Right lung (tissue), 5 donors: ENCODE results near the gene TMEM59L. TPM values are rescaled to one million over a fixed set of nuclear protein-coding genes. Genes with fewer than 3 reads are reported as not detected.

Experiments
- DNase-seq, 2 donors: peaks; one replicate each; pipeline ENCODE4 v3.0.0-alpha.2; 2013
- polyA plus RNA-seq, 5 donors: library from polyadenylated mRNA; unstranded; fragments of 120-200 nt; gene quantifications; one replicate each; pipeline versions ENCODE4 v1.2.1 to v1.2.3, GENCODE V29; 2013; ENCODE audit warnings: inconsistent platforms in 1 of 5, low replicate concordance in 1 of 5; ENCODE audit not compliant: insufficient read length in 5 of 5, insufficient read depth in 1 of 5

Gene TMEM59L
- polyA plus RNA-seq, 5 donors = 24.7 to 44.5 (median 32.4) TPM

DNA sequence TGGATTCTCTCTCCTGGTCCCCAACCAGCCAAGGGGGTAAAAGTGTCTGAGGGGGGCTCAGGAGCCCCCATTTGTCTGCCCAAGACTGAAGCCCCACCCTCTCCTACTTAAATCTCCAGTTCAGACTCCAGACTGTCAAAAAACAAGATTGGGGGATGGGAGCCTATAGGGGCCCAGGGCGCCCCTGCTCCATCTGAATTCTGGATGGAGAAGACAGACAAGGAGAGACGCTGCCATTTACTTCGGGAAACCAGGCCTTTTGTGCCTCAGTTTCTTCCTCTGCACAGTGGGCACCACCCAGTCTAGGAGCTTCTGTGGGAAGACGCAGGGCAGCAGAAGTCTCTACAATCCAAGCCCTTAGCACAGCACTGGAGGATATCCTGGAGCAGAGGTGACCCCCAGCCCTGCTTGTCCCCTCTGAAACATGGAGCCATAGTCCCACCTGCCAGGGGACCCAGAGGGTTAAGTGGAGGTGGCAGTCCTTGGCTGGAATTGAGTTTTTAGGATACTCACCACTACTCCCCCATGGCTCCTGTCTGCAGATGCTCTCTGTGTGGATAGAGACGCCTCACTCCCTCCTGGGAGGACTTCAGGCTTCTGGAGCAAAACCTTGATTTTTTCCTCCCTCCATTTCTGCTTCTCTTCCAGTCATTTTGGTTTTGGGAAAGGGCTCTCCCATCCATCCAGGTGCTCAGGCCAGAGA lies 4.4 kb upstream of the TMEM59L start:
- no peak for DNase-seq

DNA sequence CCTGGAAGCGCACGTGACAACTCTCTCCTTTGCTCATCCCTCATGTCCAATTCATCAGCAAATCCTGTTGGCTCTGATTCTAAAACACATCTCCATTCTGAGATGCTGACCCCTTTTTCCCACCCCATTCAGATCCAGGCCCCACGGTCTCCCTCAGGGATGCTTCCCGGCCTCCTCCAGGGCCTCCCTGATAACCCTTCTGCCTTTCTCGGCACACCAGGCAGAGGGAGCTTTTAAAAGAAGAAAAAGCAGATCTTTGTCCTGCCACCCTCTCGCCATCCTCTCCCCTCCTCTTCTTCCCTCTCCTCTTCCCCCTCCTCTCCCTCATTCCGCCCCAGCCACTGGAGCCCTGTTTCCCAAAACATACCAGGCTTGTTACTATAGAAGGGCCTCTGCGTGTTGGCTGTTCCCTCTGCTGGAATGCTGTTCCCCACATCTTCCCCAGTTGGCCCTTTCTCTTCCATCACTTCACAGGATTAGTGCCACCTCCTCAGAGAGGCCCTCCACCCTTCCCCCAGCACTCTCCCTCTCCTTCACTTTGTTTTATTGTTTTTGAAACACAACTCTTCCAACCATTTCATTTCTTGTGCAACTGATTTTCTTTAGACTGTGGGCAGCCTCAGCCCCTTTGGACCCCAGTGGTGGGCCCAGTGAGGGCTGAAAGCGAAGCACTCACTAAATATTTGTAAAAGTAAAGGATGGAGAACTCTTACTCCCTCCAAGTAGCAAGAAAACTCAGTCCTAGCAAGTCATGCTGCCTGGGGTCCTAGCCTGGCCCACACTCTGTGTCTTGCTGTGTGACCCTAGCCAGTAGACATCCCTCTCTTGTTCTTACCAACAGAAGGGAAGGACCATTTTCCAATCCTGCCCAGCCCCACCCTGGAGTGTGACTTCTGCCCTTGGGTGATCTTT lies 3.6 kb upstream of the TMEM59L start:
- DNase-seq = no peak

DNA sequence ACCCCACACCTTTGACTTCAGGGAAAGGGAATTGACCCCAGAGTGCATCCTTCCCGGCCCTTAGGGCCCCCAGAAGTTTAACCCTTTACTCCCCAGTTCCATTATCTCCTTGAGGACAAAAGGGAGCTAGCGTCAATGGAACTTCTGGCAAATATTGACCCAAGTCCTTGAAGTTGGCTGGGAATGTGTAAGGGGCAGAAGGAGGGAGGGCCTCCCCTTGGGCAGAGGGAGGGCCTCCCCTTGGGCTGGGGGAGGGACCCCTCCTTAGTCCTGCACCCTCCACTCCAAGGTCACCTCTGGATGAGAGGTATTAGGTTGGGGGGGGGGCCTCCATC lies 3.0 kb upstream of the TMEM59L start:
- no peak for DNase-seq

DNA sequence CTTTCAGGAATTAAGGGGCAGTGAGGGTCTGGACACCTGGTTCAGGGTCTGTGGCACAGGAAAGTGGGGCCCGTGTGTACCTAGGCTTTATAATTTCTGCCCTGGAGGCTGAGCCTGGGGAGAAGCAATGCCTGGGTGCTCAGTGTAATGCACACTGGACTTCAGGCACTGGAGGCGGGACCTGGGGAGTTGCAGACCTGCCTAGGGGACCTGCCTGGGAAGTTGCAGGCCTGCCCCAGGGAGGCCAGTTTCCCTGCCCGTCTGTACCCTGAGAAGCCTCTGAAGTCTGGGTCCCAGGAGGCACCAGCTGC lies 2.5 kb upstream of the TMEM59L start:
- no peak for DNase-seq

DNA sequence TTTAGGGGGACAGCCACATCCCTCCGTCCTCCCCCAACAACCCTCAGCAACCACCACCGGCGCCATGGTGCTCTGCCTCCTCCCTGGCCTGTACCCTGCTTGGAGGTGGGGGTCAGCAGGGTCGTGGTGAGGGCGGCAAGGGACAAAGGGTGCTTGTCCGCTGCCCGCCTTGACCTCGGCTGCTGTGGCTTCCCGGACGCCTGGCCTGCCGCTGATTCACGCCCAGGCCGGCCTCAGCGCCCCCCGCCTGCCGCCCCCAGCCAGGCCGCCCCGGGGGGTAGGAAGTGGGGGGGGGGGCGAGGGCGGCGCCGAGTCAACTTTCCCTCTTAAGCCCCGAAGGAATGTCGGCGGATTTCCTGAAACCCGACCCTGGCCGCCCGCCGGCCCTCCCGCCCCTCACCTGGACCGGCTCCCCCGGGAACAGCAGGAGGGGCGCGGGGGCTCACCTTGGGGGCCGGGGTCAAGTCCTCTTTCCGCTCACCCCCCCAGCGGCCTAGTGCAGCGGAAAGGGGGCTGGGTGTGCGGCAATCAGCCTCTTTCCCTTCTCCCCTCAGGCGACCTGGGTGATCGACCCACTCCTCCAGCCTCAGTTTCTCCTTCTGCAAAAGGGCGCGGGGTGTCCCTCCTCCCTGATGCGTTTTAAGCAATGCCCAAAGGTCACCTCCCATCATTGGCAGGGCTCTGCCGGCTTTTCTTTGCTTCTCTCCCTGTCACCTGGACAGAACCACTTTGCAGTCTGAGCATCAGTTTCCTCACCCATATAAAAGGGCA lies 1.9 kb upstream of the TMEM59L start:
- no peak for DNase-seq

DNA sequence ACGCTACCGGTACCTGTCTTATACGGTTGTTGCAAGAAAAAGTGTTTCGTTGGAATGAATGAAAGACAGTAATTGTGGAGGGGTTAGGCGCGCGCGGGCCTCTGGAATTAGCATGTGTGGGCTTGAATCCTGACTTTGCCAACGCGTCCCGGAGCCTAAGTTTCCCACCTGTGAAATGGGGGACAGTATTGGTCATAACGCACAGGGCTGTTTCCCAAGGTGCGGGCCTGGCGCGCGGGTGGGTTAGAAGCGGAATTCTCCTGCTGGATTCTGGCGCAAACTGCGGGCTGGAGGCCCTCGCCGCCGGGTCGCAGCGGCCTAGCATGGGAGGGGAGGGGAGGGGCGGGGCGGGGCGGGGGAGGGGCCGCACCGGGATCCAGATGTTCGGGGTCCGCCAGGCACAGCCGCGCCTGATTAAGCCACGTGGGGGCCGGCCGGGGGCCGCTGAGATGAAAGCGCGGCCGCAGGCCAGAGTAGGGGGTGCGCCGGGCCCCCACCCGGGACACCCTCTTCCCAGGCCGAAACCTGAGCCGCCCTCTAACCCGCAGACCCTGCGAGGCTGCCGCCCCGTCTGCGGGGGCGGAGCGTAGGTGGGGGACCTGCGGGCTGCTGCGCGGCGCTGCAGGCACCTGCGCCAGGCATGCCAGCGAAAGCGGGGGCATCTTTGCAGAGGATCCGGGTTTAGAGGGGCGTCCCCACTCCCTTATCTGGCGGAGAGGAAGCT lies 1.2 kb upstream of the TMEM59L start:
- no peak for DNase-seq

DNA sequence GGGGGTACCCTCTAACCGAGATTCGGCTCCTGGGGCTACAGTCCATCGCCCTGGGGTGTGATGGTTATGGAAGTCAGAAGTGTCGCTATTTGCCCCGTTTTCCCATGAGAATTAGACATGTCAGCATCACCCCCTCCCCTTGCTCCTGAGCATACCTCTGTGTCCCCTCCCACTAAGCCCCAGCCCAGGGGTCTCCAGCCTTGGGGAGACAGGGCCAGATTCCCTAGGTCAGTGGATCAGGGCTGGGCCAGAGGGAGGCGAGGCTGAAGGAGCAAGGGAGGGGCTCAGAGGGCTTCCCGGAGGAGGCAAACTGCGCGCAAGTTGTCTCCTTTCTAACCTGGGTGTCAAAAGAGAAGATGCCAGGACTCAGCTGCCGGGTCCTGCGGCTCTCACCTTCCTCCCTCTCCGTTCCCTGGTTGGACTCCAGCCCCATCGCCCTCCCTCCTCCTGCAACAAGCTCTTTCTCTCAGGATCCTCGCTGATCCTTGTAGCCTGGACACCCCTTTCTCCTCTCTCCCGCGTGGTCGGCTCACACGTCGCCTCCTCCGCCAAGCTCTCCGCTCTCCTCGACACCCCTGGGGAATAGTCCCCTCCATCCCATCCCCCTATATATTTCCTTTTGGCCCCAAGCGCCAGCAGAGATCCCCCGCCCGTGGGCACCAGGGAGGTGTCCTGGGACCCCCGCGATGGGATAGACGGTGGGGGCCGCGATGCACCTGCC lies 459 bp upstream of the TMEM59L start:
- no peak for DNase-seq

DNA sequence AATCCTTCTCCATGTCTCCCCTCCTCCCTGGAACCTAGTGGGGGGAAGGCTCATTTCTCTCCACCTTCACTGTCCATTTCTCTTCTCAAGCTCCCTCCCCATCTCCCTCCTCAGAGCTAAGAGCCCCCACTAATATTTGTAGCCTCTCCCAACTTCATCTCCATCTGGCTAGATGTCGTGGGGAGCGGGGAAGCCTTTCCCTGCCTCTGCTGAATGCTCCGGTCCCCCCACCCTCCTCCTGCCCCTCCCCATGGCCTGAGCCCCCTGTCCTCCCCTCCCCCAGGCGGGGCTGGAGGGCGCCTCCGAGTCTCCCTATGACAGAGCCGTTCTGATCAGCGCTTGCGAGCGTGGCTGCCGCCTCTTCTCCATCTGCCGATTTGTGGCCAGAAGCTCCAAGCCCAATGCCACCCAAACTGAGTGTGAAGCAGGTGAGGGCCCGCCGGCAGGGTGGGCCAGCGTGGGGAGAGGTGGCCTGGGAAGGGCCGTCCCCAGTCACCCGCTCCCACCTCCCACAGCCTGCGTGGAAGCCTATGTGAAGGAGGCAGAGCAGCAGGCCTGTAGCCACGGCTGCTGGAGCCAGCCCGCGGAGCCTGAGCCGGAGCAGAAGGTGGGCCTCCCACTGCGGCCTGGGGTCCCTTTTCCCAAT lies 1.0 kb downstream of the TMEM59L start:
- no peak for DNase-seq

DNA sequence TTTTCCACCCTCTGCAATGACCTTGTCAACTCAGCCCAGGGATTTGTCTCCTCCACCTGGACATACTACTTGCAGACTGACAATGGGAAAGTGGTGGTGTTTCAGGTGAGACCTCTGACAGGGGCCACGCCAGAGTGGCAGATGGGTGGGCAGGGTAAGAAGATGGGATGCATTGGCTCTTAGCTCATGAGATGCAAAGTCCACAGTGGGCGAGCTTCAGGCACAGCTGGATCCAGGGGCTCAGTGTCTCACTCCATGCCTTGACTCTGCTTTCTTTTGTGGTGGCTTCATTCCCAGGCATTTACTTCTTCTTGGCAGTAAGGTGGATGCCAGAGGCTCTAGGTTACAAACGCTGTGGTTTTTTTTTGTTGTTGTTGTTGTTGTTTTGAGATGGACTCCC lies 3.4 kb downstream of the TMEM59L start:
- no peak for DNase-seq

DNA sequence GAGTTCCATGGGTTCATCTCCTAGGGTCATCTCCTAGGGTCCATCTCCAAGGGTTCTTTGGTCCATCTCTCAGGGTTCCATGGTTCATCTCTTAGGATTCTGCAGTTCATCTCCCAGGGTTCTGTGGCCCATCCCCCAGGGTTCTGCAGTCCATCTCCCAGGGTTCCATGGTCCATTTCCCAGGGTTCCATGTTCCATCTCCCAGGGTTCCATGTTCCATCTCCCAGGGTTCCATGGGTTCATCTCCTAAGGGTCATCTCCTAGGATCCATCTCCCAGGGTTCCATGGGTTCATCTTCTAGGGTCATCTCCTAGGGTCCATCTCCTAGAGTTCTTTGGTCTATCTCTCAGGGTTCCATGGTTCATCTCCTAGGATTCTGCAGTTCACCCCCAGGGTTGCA lies 4.9 kb downstream of the TMEM59L start:
- DNase-seq = no peak

DNA sequence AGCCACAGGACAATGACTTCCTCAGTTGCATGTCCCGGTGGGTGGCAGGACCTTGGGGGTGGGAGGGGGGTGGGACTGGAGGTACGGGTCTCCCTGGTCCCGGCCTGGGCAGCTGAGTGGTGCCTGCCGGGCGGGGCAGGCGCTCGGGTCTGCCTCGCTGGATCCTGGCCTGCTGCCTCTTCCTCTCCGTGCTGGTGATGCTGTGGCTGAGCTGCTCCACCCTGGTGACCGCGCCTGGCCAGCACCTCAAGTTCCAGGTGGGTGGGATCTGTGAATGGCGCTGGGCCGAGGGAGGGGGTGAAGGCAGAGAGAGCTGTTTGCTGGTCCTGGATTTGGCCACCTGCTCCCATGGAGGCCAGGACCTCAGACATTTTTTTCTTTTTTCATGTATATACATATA lies 5.6 kb downstream of the TMEM59L start:
- DNase-seq = no peak

DNA sequence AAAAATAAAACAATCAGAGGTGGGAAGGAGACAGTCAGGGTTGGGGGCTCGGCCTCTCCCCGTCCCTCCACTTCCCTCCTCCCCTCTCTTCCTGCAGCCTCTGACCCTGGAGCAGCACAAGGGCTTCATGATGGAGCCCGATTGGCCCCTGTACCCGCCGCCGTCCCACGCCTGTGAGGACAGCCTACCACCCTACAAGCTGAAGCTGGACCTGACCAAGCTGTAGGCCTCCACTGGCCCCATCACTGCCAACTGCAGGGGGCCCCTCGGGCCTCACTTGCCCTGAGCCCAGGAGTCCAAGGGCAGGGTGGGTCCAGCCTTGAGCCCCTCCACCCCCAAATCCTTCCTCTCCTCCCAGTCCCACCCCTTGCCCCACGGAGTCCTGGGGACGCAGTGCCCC lies 7.6 kb downstream of the TMEM59L start:
- no peak for DNase-seq

DNA sequence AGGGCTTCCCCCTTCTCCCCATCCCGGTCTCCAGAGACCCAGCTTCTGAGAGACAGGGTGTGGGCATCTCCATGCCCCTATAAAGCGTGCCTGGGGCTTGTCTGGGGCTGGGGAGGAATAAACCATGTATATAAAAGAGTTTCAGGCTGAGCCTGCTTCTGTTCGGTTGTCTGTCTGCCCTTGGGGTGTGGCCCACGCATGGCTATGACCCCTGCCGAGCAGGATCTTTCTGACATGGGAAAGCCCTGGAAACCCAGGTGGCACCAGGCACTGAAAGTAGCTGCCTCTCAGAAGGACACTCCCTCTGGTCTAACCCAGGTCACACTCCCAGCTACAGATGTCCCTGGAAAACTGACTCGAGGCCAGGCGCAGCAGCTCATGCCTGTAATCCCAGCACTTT lies 8.2 kb downstream of the TMEM59L start:
- no peak for DNase-seq

DNA sequence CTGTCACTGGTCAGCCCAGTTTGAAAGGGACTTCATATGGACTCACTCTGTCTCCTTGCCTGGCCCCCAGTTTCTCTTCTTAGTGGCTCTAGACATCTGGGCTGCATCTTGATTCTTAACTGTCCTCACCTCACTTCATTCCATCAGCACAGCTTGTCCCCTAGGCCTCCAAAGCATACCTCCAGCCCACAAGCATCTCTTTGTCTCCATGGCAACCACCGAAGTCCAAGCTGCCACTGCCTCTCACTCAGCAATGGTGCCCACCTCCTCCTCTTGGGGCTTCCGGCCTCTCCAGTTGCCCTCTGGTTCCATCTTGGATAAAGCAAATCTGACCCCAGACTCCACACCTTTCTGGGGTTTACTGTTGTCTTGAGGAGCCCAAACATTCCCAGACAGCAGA lies 14.2 kb downstream of the TMEM59L start:
- no peak for DNase-seq

DNA sequence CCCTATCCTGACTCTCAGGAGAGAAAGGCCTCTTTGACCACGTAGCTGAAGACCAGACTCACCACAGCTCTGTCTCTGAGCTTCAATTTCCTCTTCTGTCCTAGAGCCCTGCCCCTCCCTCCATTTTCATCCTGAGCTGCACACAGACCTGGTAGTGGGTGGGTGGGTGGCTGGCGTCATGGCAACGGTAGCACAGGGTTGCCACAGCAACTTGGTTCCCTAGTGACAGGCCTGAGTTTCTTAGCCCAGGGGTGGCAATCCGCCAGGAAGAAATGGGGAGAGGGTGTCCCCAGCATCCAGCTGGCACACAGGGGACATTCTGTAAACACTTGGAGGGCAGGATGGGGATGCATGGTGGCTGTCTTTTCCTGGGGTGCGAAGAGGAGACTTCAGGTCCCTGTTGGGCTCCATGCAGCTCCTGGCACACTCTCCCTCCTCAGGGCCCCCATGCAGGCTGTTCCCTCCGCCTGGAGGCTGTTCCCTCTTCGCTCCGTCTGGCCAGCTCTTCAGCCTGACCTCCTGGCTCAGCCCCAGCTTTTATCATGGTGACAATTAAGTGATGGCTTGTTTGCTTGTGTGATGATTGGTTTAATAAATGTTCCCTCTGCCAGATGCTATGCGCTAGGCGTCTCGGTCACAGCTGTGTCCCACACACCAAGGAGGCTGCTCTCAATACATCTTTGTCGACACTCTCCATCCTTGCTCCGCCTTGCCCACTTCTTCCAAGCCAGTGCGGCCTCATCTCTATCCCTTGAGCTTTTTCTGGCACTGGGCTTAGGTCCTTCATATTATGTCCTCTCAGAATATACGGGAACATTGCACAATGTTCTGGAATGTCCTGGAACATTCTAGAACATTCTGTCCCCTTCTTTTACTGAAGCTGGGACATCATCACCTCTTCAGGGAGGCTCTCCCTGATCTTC lies 16.8 kb downstream of the TMEM59L start:
- no peak for DNase-seq

DNA sequence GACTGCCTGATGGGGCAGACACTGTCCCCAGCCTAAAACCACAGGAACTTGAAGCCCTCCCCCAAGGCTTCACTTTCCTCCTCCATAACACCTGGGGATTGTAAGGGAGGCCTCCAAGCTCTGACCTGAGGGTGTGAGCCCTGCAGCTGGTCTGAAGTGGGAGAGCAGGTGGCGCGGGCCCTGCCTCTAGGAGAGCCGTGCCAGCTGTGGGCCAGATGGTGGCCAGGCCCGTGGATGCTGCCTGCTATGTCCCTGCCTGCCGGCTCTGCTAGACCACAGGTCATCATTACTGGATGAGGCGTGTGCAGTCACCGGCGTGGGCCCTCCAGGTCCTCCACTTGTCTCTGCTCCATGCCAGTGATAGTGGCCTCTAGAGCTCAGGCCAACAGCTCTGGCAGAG lies 20.7 kb downstream of the TMEM59L start:
- DNase-seq = no peak

DNA sequence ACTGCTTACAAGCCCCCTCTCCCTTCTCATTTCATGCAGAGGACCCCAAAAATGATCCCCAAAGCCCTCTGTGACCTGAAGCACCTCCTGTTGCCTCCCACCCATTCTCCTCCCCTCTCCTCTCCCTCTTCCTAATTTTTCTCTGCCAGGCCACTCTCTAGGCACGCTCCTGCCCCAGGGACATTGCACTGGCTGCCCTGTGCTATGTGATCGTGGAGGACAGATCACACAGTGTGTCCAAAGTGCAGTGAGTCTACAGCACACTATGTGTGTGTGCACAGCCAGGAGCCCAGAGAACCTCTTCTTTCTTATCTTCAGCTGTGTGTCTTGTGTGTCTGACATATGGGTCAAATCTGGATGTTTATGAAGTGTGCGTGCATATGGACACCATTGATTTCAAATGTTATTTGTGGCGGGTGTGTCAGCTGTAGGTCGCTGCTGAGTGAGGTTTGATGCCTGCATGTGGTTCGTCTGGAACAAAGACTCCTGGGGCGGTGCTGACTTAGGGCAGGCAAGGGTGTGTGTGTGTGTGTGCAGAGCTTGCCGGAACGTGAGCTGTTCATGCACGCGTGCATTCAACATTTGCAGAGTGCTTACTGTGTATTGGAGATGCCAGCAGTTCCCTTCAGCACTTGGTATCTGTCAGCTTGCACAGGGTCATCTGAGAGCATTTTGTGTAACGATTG lies 22.1 kb downstream of the TMEM59L start:
- DNase-seq = no peak

DNA sequence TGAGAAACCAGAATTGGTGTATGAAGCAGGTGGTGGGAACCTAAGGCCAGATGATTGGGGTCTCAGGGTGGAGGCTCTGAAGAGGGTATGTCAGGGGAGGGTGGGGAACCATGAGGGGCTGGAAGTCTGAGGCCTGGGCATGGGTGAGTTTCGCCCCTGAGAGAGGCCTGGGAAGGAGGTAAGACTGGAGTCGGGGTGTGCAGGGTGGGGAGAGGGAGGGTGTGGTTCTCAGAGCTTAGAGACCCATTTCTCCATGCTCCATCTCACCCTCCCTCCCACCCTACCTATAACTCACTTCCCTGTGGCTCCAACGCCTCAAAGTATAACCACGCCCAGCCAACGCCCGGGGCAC lies 23.1 kb downstream of the TMEM59L start:
- no peak for DNase-seq
